ENCODE data around the gene AXL. TPM values are rescaled to one million over a fixed set of nuclear protein-coding genes. Genes with fewer than 3 reads are reported as not detected.

The AXL gene
- total and polyA plus RNA-seq, 2 of the 13 experiments (the other 11 are each of a cell fraction or from before 2014, with no cell fraction given): 0.71 to 5.9 TPM

GRCh38 chr19:41187884-41188279 is 31.1 kb upstream of the AXL start:
- Histone ChIP-seq H3K27me3 (ENCODE audit: control insufficient read depth in 1 of 2, insufficient read depth in 2 of 2, low read length in 2 of 2) (peaks cover 0 to 14% of the 10 kb centered on the region in 2 experiments; a peak in 2 of 5 replicates), H3K27ac (ENCODE audit: extremely low read length, insufficient read depth, low read length) (no peak overlapping the region), H3K9ac (ENCODE audit: insufficient read depth, low read depth, low read length) (no peak overlapping the region), H4K20me1 (ENCODE audit: insufficient read depth, low read length) (no peaks in the 10 kb centered on the region), H3K79me2 (ENCODE audit: insufficient read depth, low read length) (no peaks in the 10 kb centered on the region), H3K36me3 (replicated peaks in 1 of 2; ENCODE audit: control insufficient read depth in 1 of 2, insufficient read depth in 2 of 2, low read length in 2 of 2) (no peaks in the 10 kb centered on the region), H3K4me3 (replicated peaks in 1 of 3; ENCODE audit: insufficient read depth in 1 of 3, low read depth in 2 of 3, low read length in 3 of 3) (no peak overlapping the region), H3K4me1 (ENCODE audit: insufficient read depth, low read length) (peaks cover 36% of the 10 kb centered on the region), H3K4me2 (ENCODE audit: low read depth, low read length) (no peak overlapping the region), H2AFZ (ENCODE audit: low read length) (no peak overlapping the region), H3K9me3 (ENCODE audit: low read length) (no peaks in the 10 kb centered on the region)
- TF ChIP-seq, protein P1, sequence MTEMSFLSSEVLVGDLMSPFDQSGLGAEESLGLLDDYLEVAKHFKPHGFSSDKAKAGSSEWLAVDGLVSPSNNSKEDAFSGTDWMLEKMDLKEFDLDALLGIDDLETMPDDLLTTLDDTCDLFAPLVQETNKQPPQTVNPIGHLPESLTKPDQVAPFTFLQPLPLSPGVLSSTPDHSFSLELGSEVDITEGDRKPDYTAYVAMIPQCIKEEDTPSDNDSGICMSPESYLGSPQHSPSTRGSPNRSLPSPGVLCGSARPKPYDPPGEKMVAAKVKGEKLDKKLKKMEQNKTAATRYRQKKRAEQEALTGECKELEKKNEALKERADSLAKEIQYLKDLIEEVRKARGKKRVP (CRISPR knock-in tag; IDR thresholded peaks at IDR 0.05): no peak
- TF ChIP-seq SATB2 (CRISPR knock-in tag; IDR thresholded peaks at IDR 0.05) (no peak), SUZ12 (IDR thresholded peaks at IDR 0.05; ENCODE audit: low read depth, low read length) (no peak), NR2C2 (CRISPR knock-in tag; IDR thresholded peaks at IDR 0.05; ENCODE audit: borderline replicate concordance) (no peak), ARNT2 (CRISPR knock-in tag; IDR thresholded peaks at IDR 0.05; ENCODE audit: low read depth) (no peak), MIER3 (CRISPR knock-in tag; IDR thresholded peaks at IDR 0.05; ENCODE audit: borderline replicate concordance) (no peak), BORCS8-MEF2B (CRISPR knock-in tag; IDR thresholded peaks at IDR 0.05) (no peak), TRIM24 (CRISPR knock-in tag; IDR thresholded peaks at IDR 0.05) (no peak), MNT (IDR thresholded peaks at IDR 0.05) (no peak), ZNF20 (CRISPR knock-in tag; IDR thresholded peaks at IDR 0.05) (no peak), ARNTL (CRISPR knock-in tag; IDR thresholded peaks at IDR 0.05) (no peak), HOXA5 (CRISPR knock-in tag; IDR thresholded peaks at IDR 0.05) (no peak), MAX (IDR thresholded peaks at IDR 0.05) (no peak), RARG (CRISPR knock-in tag; IDR thresholded peaks at IDR 0.05; ENCODE audit: low read depth) (no peak), DRAP1 (CRISPR knock-in tag; IDR thresholded peaks at IDR 0.05) (no peak)
- 56% methylated on average over 3 of the region's 3 CpGs for WGBS (ENCODE audit: low lambda C conversion rate)
- intact Hi-C loops (cut with micrococcal nuclease; ENCODE audit: unreplicated experiment) (no loop called here), in situ Hi-C loops (cut with HindIII; ENCODE audit: extremely low pct_ligation_motif_present, low pct_unique_long_range_greater_than_20kb) (no loop called here)
- CTCF ChIA-PET (ENCODE audit: low intra/inter-chr PET ratio, low total read pairs): no interaction called here
- POLR2A ChIA-PET: no interaction called here
- ATAC-seq: no peak
- DNase-seq (ENCODE audit: low spot score): no peak
- no peak for FAIRE-seq
- BruUV-seq (replicated peaks): no TSS peak

Data from HepG2 (cell line).